Keratinocyte (primary cell): Measurements from ENCODE around the gene MFAP3L. TPM values are rescaled to one million over a fixed set of nuclear protein-coding genes. Genes with fewer than 3 reads are reported as not detected.

ENCODE experiments used
- DNase-seq: peaks from one replicate; pipeline ENCODE4 v3.0.0-alpha.2; 2011; ENCODE audit warnings: low read depth, missing footprints, low spot score
- FAIRE-seq: peaks from 2 replicates; lab custom pipeline; 2011; peaks lifted over from hg19 to GRCh38; lab: Jason Lieb, UNC
- H2AFZ ChIP-seq: 2 replicates; pipeline ENCODE4 v1.6.0; 2012; ENCODE audit warnings: low read length, control low read depth, inconsistent platforms; ENCODE audit not compliant: control insufficient read depth
- H3K27ac ChIP-seq: 2 replicates; pipeline ENCODE4 v1.5.1; 2011; ENCODE audit warnings: low read length; ENCODE audit not compliant: control insufficient read depth, insufficient read depth
- H3K27me3 ChIP-seq: 3 replicates; pipeline ENCODE4 v1.6.0; 2011; ENCODE audit warnings: low read length; ENCODE audit not compliant: control insufficient read depth, insufficient read depth; ENCODE audit errors: extremely low read depth
- H3K36me3 ChIP-seq, 2 experiments: 2 replicates in 1 of 2; 3 replicates in 1 of 2; pipeline ENCODE4 v1.5.1; 2011; ENCODE audit warnings: low read length in 2 of 2, mild to moderate bottlenecking in 1 of 2; ENCODE audit not compliant: control insufficient read depth in 2 of 2, insufficient read depth in 2 of 2; ENCODE audit errors: extremely low read depth in 1 of 2
- H3K4me1 ChIP-seq: 3 replicates; pipeline ENCODE4 v1.5.1; 2011; ENCODE audit warnings: low read length; ENCODE audit not compliant: control insufficient read depth, insufficient read depth; ENCODE audit errors: extremely low read depth
- H3K4me2 ChIP-seq: 3 replicates; pipeline ENCODE4 v1.6.0; 2011; ENCODE audit warnings: low read depth, low read length; ENCODE audit not compliant: control insufficient read depth, insufficient read depth; ENCODE audit errors: extremely low read depth
- H3K4me3 ChIP-seq, 3 experiments: fragments of 200-600 bp in 1 of 3; sonication (generic) in 1 of 3; 2 replicates in 2 of 3; 3 replicates in 1 of 3; pipeline ENCODE4 v1.5.1; 2011 to 2016; ENCODE audit warnings: low read length in 3 of 3, mild to moderate bottlenecking in 3 of 3, control low read depth in 2 of 3, inconsistent platforms in 1 of 3, low read depth in 1 of 3, mixed read lengths in 1 of 3, mixed run types in 1 of 3, moderate library complexity in 1 of 3; ENCODE audit not compliant: control insufficient read depth in 2 of 3, insufficient read depth in 2 of 3; ENCODE audit errors: extremely low read depth in 1 of 3
- H3K79me2 ChIP-seq: 2 replicates; pipeline ENCODE4 v1.6.0; 2012; ENCODE audit warnings: low read length; ENCODE audit not compliant: control insufficient read depth, insufficient read depth
- H3K9ac ChIP-seq: 3 replicates; pipeline ENCODE4 v1.6.0; 2011; ENCODE audit warnings: low read length; ENCODE audit not compliant: control insufficient read depth, insufficient read depth; ENCODE audit errors: extremely low read depth
- H3K9me1 ChIP-seq: 3 replicates; pipeline ENCODE4 v1.6.0; 2011; ENCODE audit warnings: low read length; ENCODE audit not compliant: control insufficient read depth, insufficient read depth; ENCODE audit errors: extremely low read depth
- H3K9me3 ChIP-seq: 2 replicates; pipeline ENCODE4 v1.5.1; 2012; ENCODE audit warnings: low read depth, low read length; ENCODE audit not compliant: control insufficient read depth
- H4K20me1 ChIP-seq: 3 replicates; pipeline ENCODE4 v1.6.0; 2011; ENCODE audit warnings: low read length; ENCODE audit not compliant: control insufficient read depth, insufficient read depth; ENCODE audit errors: extremely low read depth
- CTCF ChIP-seq, 3 experiments: IDR thresholded peaks in 1 of 3; conservative IDR thresholded peaks in 1 of 3; optimal IDR thresholded peaks in 1 of 3; 2 replicates in 2 of 3; 3 replicates in 1 of 3; pipeline versions ENCODE3 to v1.5.1; 2011; ENCODE audit warnings: low read length in 3 of 3, mild to moderate bottlenecking in 3 of 3, moderate library complexity in 2 of 3, control low read depth in 1 of 3, inconsistent platforms in 1 of 3; ENCODE audit not compliant: insufficient read depth in 2 of 3; ENCODE audit errors: extremely low read depth in 1 of 3
- EZH2 ChIP-seq: IDR thresholded peaks from one replicate; pipeline ENCODE4 v1.6.1; 2012; ENCODE audit warnings: inconsistent platforms, mild to moderate bottlenecking, low read length, moderate library complexity
- dilution Hi-C: fragments of 300-500 bp; cut with MboI; formaldehyde crosslinking; loops from one replicate; pipeline ENCODE4 v1.7.0; 2020; ENCODE audit warnings: low sequenced_read_pairs; ENCODE audit not compliant: extremely low pct_ligation_motif_present
- polyA plus RNA-seq, 5 experiments: library from polyadenylated mRNA; depleted of rRNA in 3 of 5; stranded (reverse) in 3 of 5; stranded (forward) in 1 of 5; unstranded in 1 of 5; fragments of >200 nt; gene quantifications; 1 replicate in 1 of 5; 2 replicates in 3 of 5; 3 replicates in 1 of 5; pipeline versions ENCODE4 v1.2.1 to v1.2.3, GENCODE V29; 2011 to 2012; ENCODE audit warnings: missing spikeins in 2 of 5, low read depth in 1 of 5, low replicate concordance in 1 of 5

MFAP3L gene
- polyA plus RNA-seq, 1 donor (not counting 4 experiments of a cell fraction or from before 2014, with no cell fraction given): 7.6 TPM

GRCh38 chr4:169984173-169984572, 42.0 kb downstream of the MFAP3L start:
- Histone ChIP-seq H3K79me2 (no peaks in the 10 kb centered on the region), H3K9me1 (no peaks in the 10 kb centered on the region)

GRCh38 chr4:169976951-169977350, 49.2 kb downstream of the MFAP3L start:
- H3K79me2 ChIP-seq: no peaks in the 10 kb centered on the region
- no peak overlapping the region for H2AFZ ChIP-seq
- TF ChIP-seq EZH2: no peak
- TF ChIP-seq CTCF (optimal IDR thresholded peaks at IDR 0.05 in 1 of 3, IDR thresholded peaks at IDR 0.05 in 1 of 3, conservative IDR thresholded peaks at IDR 0.05 in 1 of 3; ENCODE audit: extremely low read depth in 1 of 3, insufficient read depth in 2 of 3, low read length in 3 of 3): no peak
- no peaks in the 10 kb centered on the region for H3K9me3 ChIP-seq
- no peak overlapping the region for H3K4me2 ChIP-seq
- no peak for DNase-seq
- no peak overlapping the region for H3K9ac ChIP-seq
- H3K27ac ChIP-seq: no peak overlapping the region
- H4K20me1 ChIP-seq: no peaks in the 10 kb centered on the region
- no peaks in the 10 kb centered on the region for H3K27me3 ChIP-seq
- FAIRE-seq: no peak
- no peak overlapping the region for H3K4me3 ChIP-seq
- no peaks in the 10 kb centered on the region for H3K9me1 ChIP-seq
- dilution Hi-C loops: no loop called here
- H3K36me3 ChIP-seq: no peaks in the 10 kb centered on the region
- no peaks in the 10 kb centered on the region for H3K4me1 ChIP-seq

More at GRCh38 chr4:169984173-169984572, 42.0 kb downstream of the MFAP3L start:
- no peaks in the 10 kb centered on the region for H3K9me3 ChIP-seq
- H3K4me3 ChIP-seq: no peak overlapping the region
- no peaks in the 10 kb centered on the region for H3K4me1 ChIP-seq
- no peaks in the 10 kb centered on the region for H4K20me1 ChIP-seq
- no peak overlapping the region for H2AFZ ChIP-seq
- no peaks in the 10 kb centered on the region for H3K27me3 ChIP-seq
- H3K27ac ChIP-seq: no peak overlapping the region
- no peak overlapping the region for H3K4me2 ChIP-seq
- no peaks in the 10 kb centered on the region for H3K36me3 ChIP-seq
- dilution Hi-C loops: no loop called here
- no peak for DNase-seq
- H3K9ac ChIP-seq: no peak overlapping the region
- FAIRE-seq: peak; percentile 61
- TF ChIP-seq CTCF (optimal IDR thresholded peaks at IDR 0.05 in 1 of 3, IDR thresholded peaks at IDR 0.05 in 1 of 3, conservative IDR thresholded peaks at IDR 0.05 in 1 of 3; ENCODE audit: extremely low read depth in 1 of 3, insufficient read depth in 2 of 3, low read length in 3 of 3) (no peak), EZH2 (no peak)
